ENCODE data around the gene MOXD1.

- TF ChIP-seq, protein P1, sequence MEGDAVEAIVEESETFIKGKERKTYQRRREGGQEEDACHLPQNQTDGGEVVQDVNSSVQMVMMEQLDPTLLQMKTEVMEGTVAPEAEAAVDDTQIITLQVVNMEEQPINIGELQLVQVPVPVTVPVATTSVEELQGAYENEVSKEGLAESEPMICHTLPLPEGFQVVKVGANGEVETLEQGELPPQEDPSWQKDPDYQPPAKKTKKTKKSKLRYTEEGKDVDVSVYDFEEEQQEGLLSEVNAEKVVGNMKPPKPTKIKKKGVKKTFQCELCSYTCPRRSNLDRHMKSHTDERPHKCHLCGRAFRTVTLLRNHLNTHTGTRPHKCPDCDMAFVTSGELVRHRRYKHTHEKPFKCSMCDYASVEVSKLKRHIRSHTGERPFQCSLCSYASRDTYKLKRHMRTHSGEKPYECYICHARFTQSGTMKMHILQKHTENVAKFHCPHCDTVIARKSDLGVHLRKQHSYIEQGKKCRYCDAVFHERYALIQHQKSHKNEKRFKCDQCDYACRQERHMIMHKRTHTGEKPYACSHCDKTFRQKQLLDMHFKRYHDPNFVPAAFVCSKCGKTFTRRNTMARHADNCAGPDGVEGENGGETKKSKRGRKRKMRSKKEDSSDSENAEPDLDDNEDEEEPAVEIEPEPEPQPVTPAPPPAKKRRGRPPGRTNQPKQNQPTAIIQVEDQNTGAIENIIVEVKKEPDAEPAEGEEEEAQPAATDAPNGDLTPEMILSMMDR (IDR thresholded peaks at IDR 0.05), result no peak
- TF ChIP-seq POLR2A (IDR thresholded peaks at IDR 0.05), result no peak
Measured at GRCh38 chr6:132404330-132404729, 3.1 kb upstream of the MOXD1 start.

Data from prostate gland (tissue), 2 donors.